Sigmoid colon (tissue), 7 donors: ENCODE results near the gene FSTL4. TPM values are rescaled to one million over a fixed set of nuclear protein-coding genes. Genes with fewer than 3 reads are reported as not detected.
"Not testable (repeated sequence)": the region's sequence is repeated elsewhere in the genome, so short reads cannot be mapped to it uniquely, and the experiment has no call there.

ENCODE experiments used
- DNase-seq: peaks from one replicate; pipeline ENCODE4 v3.0.0-alpha.2; 2019
- H3K27ac ChIP-seq, 4 donors: fragments of 200-600 bp; sonication (generic); one replicate each; pipeline ENCODE4 v1.5.1; 2016 to 2019; ENCODE audit warnings: mild to moderate bottlenecking in 1 of 4
- H3K27me3 ChIP-seq, 3 donors: fragments of 200-600 bp; sonication (generic); one replicate each; pipeline ENCODE4 v1.5.1; 2019; ENCODE audit warnings: mild to moderate bottlenecking in 1 of 3
- H3K36me3 ChIP-seq, 4 donors: fragments of 200-600 bp; sonication (generic); one replicate each; pipeline ENCODE4 v1.5.1; 2016 to 2019
- H3K4me1 ChIP-seq, 4 donors: fragments of 200-600 bp; sonication (generic); one replicate each; pipeline ENCODE4 v1.5.1; 2017 to 2019
- H3K4me3 ChIP-seq, 4 donors: fragments of 200-600 bp; sonication (generic); one replicate each; pipeline ENCODE4 v1.5.1; 2017 to 2019; ENCODE audit warnings: mild to moderate bottlenecking in 2 of 4, moderate library complexity in 1 of 4
- H3K9me3 ChIP-seq, 4 donors: fragments of 200-600 bp in 3 of 4; sonication (generic) in 3 of 4; one replicate each; pipeline versions ENCODE4 v1.5.1 to v1.6.1; 2013 to 2019
- CTCF ChIP-seq, 4 experiments: fragments of 450-650 bp in 3 of 4; fragments of 200-600 bp in 1 of 4; IDR thresholded peaks; one replicate each; pipeline ENCODE4 v1.5.1; 2016 to 2019; ENCODE audit warnings: antibody characterized with exemption in 4 of 4, mild to moderate bottlenecking in 3 of 4, moderate library complexity in 2 of 4
- EP300 ChIP-seq, 4 donors: sonication (generic); formaldehyde crosslinking; IDR thresholded peaks; one replicate each; pipeline ENCODE4 v1.6.1; 2017; ENCODE audit warnings: antibody characterized with exemption in 4 of 4
- POLR2A ChIP-seq, 2 donors: fragments of 450-650 bp; IDR thresholded peaks; one replicate each; pipeline ENCODE4 v1.6.1; 2016; ENCODE audit warnings: antibody characterized with exemption in 2 of 2, mild to moderate bottlenecking in 2 of 2, moderate library complexity in 2 of 2
- POLR2AphosphoS5 ChIP-seq, 4 donors: sonication (generic); formaldehyde crosslinking; IDR thresholded peaks; one replicate each; pipeline ENCODE4 v1.6.1; 2017; ENCODE audit warnings: antibody characterized with exemption in 4 of 4
- WGBS, 2 donors: extraction: QIAGEN DNeasy Blood & Tissue Kit; methylation state at CpG; one replicate each; pipeline ENCODE4 v1.1.7; 2013; 5-methylcytosine and 5-hydroxymethylcytosine counted together
- intact Hi-C: fragments of 100-400 bp; cut with DNase I; formaldehyde crosslinking; loops from one replicate; pipeline ENCODE4 v1.15.1; 2023
- polyA plus RNA-seq, 3 donors: library from polyadenylated mRNA; stranded (reverse); fragments of 200-250 nt; gene quantifications; one replicate each; pipeline ENCODE4 v1.2.3, GENCODE V29; 2013
- total RNA-seq, 4 donors: library from RNA; depleted of rRNA; stranded (reverse); fragments of >200 nt; gene quantifications; one replicate each; pipeline ENCODE4 v1.1.0, GENCODE V29; 2016
- donor health status: healthy with polysubstance abuse.
- donor health status: Bipolar disorder and iron deficiency.
- donor health status: healthy.

Gene FSTL4
- total and polyA plus RNA-seq, 7 donors: 0.23 to 0.45 (median 0.28) TPM; not detected in 4

- Histone ChIP-seq H3K4me3 (no peak overlapping the region), H3K27ac (no peak overlapping the region), H3K4me1 (no peaks in the 10 kb centered on the region), H3K27me3 (no peaks in the 10 kb centered on the region), H3K36me3 (no peaks in the 10 kb centered on the region), H3K9me3 (no peaks in the 10 kb centered on the region)
- intact Hi-C loops: no loop called here
- TF ChIP-seq CTCF (IDR thresholded peaks at IDR 0.05) (no peak), POLR2AphosphoS5 (IDR thresholded peaks at IDR 0.05) (no peak), POLR2A (IDR thresholded peaks at IDR 0.05) (no peak), EP300 (IDR thresholded peaks at IDR 0.05) (no peak)
- WGBS, 2 donors: 93 to 94% methylated on average over 10 of the region's 10 CpGs
- no peak for DNase-seq
These were observed 163.2 kb downstream of the FSTL4 start for GRCh38 chr5:133449181-133449580.

GRCh38 chr5:133446440-133446839 is 165.9 kb downstream of the FSTL4 start:
- Histone ChIP-seq H3K27ac (no peak overlapping the region), H3K27me3 (no peaks in the 10 kb centered on the region), H3K9me3 (no peaks in the 10 kb centered on the region), H3K36me3 (no peaks in the 10 kb centered on the region), H3K4me1 (no peaks in the 10 kb centered on the region), H3K4me3 (no peak overlapping the region)
- TF ChIP-seq CTCF (IDR thresholded peaks at IDR 0.05) (no peak), POLR2AphosphoS5 (IDR thresholded peaks at IDR 0.05) (no peak), EP300 (IDR thresholded peaks at IDR 0.05) (no peak), POLR2A (IDR thresholded peaks at IDR 0.05) (no peak)
- 88 to 93% methylated on average over 9 of the region's 9 CpGs for WGBS, 2 donors
- intact Hi-C loops: no loop called here
- DNase-seq: no peak

- H3K4me1 ChIP-seq: no peaks in the 10 kb centered on the region
- no peaks in the 10 kb centered on the region for H3K27me3 ChIP-seq
- no peaks in the 10 kb centered on the region for H3K36me3 ChIP-seq
- intact Hi-C loops: no loop called here
- DNase-seq: no peak
- no peak overlapping the region for H3K4me3 ChIP-seq
- 3 to 33% methylated on average over 1 of the region's 1 CpG for WGBS, 2 donors
- no peak overlapping the region for H3K27ac ChIP-seq
- H3K9me3 ChIP-seq: no peaks in the 10 kb centered on the region
- TF ChIP-seq EP300 (IDR thresholded peaks at IDR 0.05) (no peak), CTCF (IDR thresholded peaks at IDR 0.05) (no peak), POLR2AphosphoS5 (IDR thresholded peaks at IDR 0.05) (no peak)
These were observed 166.6 kb downstream of the FSTL4 start for GRCh38 chr5:133445744-133446143.

- H3K36me3 ChIP-seq, intact Hi-C loops, H3K9me3 ChIP-seq, H3K4me3 ChIP-seq, H3K27ac ChIP-seq, H3K27me3 ChIP-seq, DNase-seq, H3K4me1 ChIP-seq: not testable (repeated sequence)
- WGBS, 2 donors: 82 to 88% methylated on average over 10 of the region's 10 CpGs
These were observed 167.1 kb downstream of the FSTL4 start for GRCh38 chr5:133445204-133445603.

GRCh38 chr5:133444711-133445110 is 167.6 kb downstream of the FSTL4 start:
- intact Hi-C loops: no loop called here
- Histone ChIP-seq H3K27ac (no peak overlapping the region), H3K4me1 (no peaks in the 10 kb centered on the region), H3K4me3 (no peak overlapping the region), H3K36me3 (no peaks in the 10 kb centered on the region), H3K9me3 (no peaks in the 10 kb centered on the region), H3K27me3 (no peaks in the 10 kb centered on the region)
- DNase-seq: no peak
- TF ChIP-seq EP300 (IDR thresholded peaks at IDR 0.05) (no peak), POLR2A (IDR thresholded peaks at IDR 0.05) (no peak), POLR2AphosphoS5 (IDR thresholded peaks at IDR 0.05) (no peak), CTCF (IDR thresholded peaks at IDR 0.05) (no peak)
- WGBS, 2 donors: 88 to 90% methylated on average over 5 of the region's 5 CpGs
